B cell (primary cell): ENCODE data around the gene SLC35A5. TPM values are rescaled to one million over a fixed set of nuclear protein-coding genes. Genes with fewer than 3 reads are reported as not detected.

Experiments used
- ATAC-seq: fragments of 200-7000 bp; cut with Tn5 transposase; one replicate; pipeline ENCODE4 v1.10.0; 2021; ENCODE audit warnings: low read depth, mild to moderate bottlenecking, moderate number of reproducible peaks, moderate library complexity
- CTCF ChIA-PET: fragments of 350-600 bp; sonication (Branson Sonifier 250); formaldehyde crosslinking; loops from one replicate; lab custom pipeline; 2021; ENCODE audit warnings: antibody characterized with exemption, inconsistent platforms; lab: Charles Lee
- POLR2A ChIA-PET: fragments of 350-600 bp; sonication (Branson Sonifier 250); formaldehyde crosslinking; loops from one replicate; lab custom pipeline; 2021; ENCODE audit warnings: antibody characterized with exemption; lab: Charles Lee
- DNase-seq: peaks from one replicate; pipeline ENCODE4 v3.0.0; 2013
- H2AFZ ChIP-seq: 2 replicates; pipeline ENCODE4 v1.6.1; 2012; ENCODE audit warnings: mild to moderate bottlenecking, low read depth, low read length; ENCODE audit not compliant: insufficient read depth, poor library complexity, severe bottlenecking
- H3K27ac ChIP-seq, 2 donors: 1 replicate in 1 of 2; 2 replicates in 1 of 2; pipeline ENCODE4 v1.5.1; 2012 to 2013; ENCODE audit warnings: low read length in 2 of 2, mild to moderate bottlenecking in 2 of 2, moderate library complexity in 1 of 2
- H3K27me3 ChIP-seq, 4 experiments: fragments of 200-600 bp in 1 of 4; sonication (generic) in 1 of 4; replicated peaks in 1 of 4; 1 replicate in 2 of 4; 2 replicates in 2 of 4; pipeline versions ENCODE4 v1.6.1 to v1.7.0; 2013 to 2016; ENCODE audit warnings: low read length in 3 of 4, mild to moderate bottlenecking in 2 of 4, mixed read lengths in 1 of 4, moderate library complexity in 1 of 4; ENCODE audit not compliant: insufficient read depth in 4 of 4, control insufficient read depth in 3 of 4; ENCODE audit errors: control extremely low read depth in 1 of 4
- H3K36me3 ChIP-seq, 2 experiments: replicated peaks in 1 of 2; 1 replicate in 1 of 2; 2 replicates in 1 of 2; pipeline versions ENCODE4 v1.6.1 to v1.7.1; 2013; ENCODE audit warnings: low read length in 1 of 2; ENCODE audit not compliant: insufficient read depth in 2 of 2, control insufficient read depth in 1 of 2; ENCODE audit errors: control extremely low read depth in 1 of 2, extremely low read depth in 1 of 2
- H3K4me1 ChIP-seq, 2 donors: fragments of 200-600 bp in 1 of 2; sonication (generic) in 1 of 2; 1 replicate in 1 of 2; 2 replicates in 1 of 2; pipeline versions ENCODE4 v1.5.1 to v1.6.1; 2013 to 2017; ENCODE audit warnings: low read length in 2 of 2; ENCODE audit not compliant: control insufficient read depth in 2 of 2, insufficient read depth in 2 of 2
- H3K4me2 ChIP-seq: replicated peaks from 2 replicates; pipeline ENCODE3; 2012; ENCODE audit warnings: mild to moderate bottlenecking, low read depth, low read length; ENCODE audit not compliant: poor library complexity, severe bottlenecking
- H3K4me3 ChIP-seq, 5 experiments: fragments of 200-600 bp in 1 of 5; sonication (generic) in 1 of 5; 1 replicate in 3 of 5; 2 replicates in 2 of 5; pipeline versions ENCODE4 v1.5.1 to v1.7.0; 2011 to 2016; ENCODE audit warnings: low read length in 4 of 5, mild to moderate bottlenecking in 4 of 5, low read depth in 2 of 5, control low read depth in 1 of 5, moderate library complexity in 1 of 5; ENCODE audit not compliant: insufficient read depth in 1 of 5; ENCODE audit errors: control extremely low read depth in 1 of 5, extremely low read depth in 1 of 5
- H3K79me2 ChIP-seq: fragments of 200-600 bp; sonication (generic); one replicate; pipeline ENCODE4 v1.6.0; 2016; ENCODE audit warnings: low read length; ENCODE audit not compliant: control insufficient read depth, insufficient read depth
- H3K9ac ChIP-seq: fragments of 200-600 bp; sonication (generic); 2 replicates; pipeline ENCODE4 v1.6.1; 2017; ENCODE audit warnings: mild to moderate bottlenecking, low read length, moderate library complexity
- H3K9me3 ChIP-seq, 3 donors: one replicate each; pipeline versions ENCODE4 v1.6.1 to v1.7.1; 2013; ENCODE audit warnings: low read length in 2 of 3; ENCODE audit not compliant: control insufficient read depth in 2 of 3, insufficient read depth in 1 of 3; ENCODE audit errors: control extremely low read depth in 1 of 3
- H4K20me1 ChIP-seq: 2 replicates; pipeline ENCODE4 v1.6.0; 2012; ENCODE audit warnings: mild to moderate bottlenecking, low read length; ENCODE audit not compliant: insufficient read depth, control insufficient read depth, poor library complexity, severe bottlenecking
- H3K27ac Mint-ChIP-seq: one replicate; pipeline ENCODE4 v1.8.0; 2021; ENCODE audit warnings: mixed read lengths
- H3K27me3 Mint-ChIP-seq: one replicate; pipeline ENCODE4 v1.8.0; 2021; ENCODE audit warnings: mixed read lengths
- H3K4me1 Mint-ChIP-seq: one replicate; pipeline ENCODE4 v1.8.0; 2021; ENCODE audit warnings: mixed read lengths
- H3K4me3 Mint-ChIP-seq: one replicate; pipeline ENCODE4 v1.8.0; 2021; ENCODE audit warnings: mixed read lengths
- H3K9me3 Mint-ChIP-seq: one replicate; pipeline ENCODE4 v1.8.0; 2022; ENCODE audit warnings: mixed read lengths; ENCODE audit not compliant: insufficient read depth
- CTCF ChIP-seq: fragments of 200-600 bp; IDR thresholded peaks from one replicate; pipeline ENCODE4 v1.8.0; 2022; ENCODE audit warnings: antibody characterized with exemption, mild to moderate bottlenecking
- EZH2 ChIP-seq: IDR thresholded peaks from 2 replicates; pipeline ENCODE4 v1.6.1; 2012; ENCODE audit warnings: borderline replicate concordance, low read depth, mild to moderate bottlenecking, moderate library complexity, low read length; ENCODE audit not compliant: insufficient read depth, poor library complexity, severe bottlenecking
- WGBS: methylation state at CpG from one replicate; pipeline ENCODE4 v1.1.5; 2013; ENCODE audit warnings: missing lambda C conversion rate; ENCODE audit not compliant: insufficient coverage; 5-methylcytosine and 5-hydroxymethylcytosine counted together
- intact Hi-C: fragments of 100-400 bp; cut with micrococcal nuclease; formaldehyde crosslinking; loops from one replicate; pipeline ENCODE4 v1.10.0; 2022
- polyA plus RNA-seq: library from polyadenylated mRNA; depleted of rRNA; stranded (reverse); fragments of >200 nt; gene quantifications from 2 replicates; pipeline ENCODE4 v1.2.3, GENCODE V29; 2012
- total RNA-seq, 2 donors: library from RNA; stranded (reverse); fragments of 120-200 nt in 1 of 2; gene quantifications; 1 replicate in 1 of 2; 2 replicates in 1 of 2; pipeline versions ENCODE4 v1.2.3 to v1.2.4, GENCODE V29; 2013 to 2022

SLC35A5 gene
- total and polyA plus RNA-seq, 2 donors (not counting 1 experiment from before 2014, with no cell fraction given) = 15.4 to 34.9 TPM

GRCh38 chr3:112587336-112587735 lies 25.5 kb downstream of the SLC35A5 start:
- H3K9ac ChIP-seq = no peak overlapping the region
- H3K27ac ChIP-seq = no peak overlapping the region
- peaks cover 0 to under 1% (median 0%) of the 10 kb centered on the region in 3 donors for H3K9me3 ChIP-seq
- Mint-ChIP-seq H3K9me3 (no peaks in the 10 kb centered on the region), H3K27me3 (no peaks in the 10 kb centered on the region), H3K4me3 (no peak overlapping the region), H3K4me1 (peaks cover 29% of the 10 kb centered on the region), H3K27ac (no peak overlapping the region)
- H3K79me2 ChIP-seq = no peaks in the 10 kb centered on the region
- H3K4me1 ChIP-seq = peaks cover 10 to 24% of the 10 kb centered on the region in 2 donors
- no peak for TF ChIP-seq CTCF
- TF ChIP-seq EZH2 = no peak
- no CpG with 5 or more reads among the region's 1 CpG for WGBS
- peaks cover 11 to 29% of the 10 kb centered on the region in 2 experiments for H3K36me3 ChIP-seq
- no peak overlapping the region for H2AFZ ChIP-seq
- H4K20me1 ChIP-seq = no peaks in the 10 kb centered on the region
- intact Hi-C loops = no loop called here
- ATAC-seq (no peak), DNase-seq (no peak)
- CTCF ChIA-PET = interaction anchor here (1.6 kb wide), 1 partner anchor 56 kb away, joined by 4 read pairs; no protein-coding TSS in a partner anchor
- H3K4me2 ChIP-seq = no peak overlapping the region
- H3K27me3 ChIP-seq = no peaks in the 10 kb centered on the region
- POLR2A ChIA-PET = interaction anchor here (0.6 kb wide), 1 partner anchor 53 kb away, joined by 4 read pairs; no protein-coding TSS in a partner anchor
- H3K4me3 ChIP-seq = no peak overlapping the region

- TF ChIP-seq EZH2 = no peak
- TF ChIP-seq CTCF = no peak
- peaks cover 5 to 19% of the 10 kb centered on the region in 2 experiments for H3K36me3 ChIP-seq
- intact Hi-C loops = no loop called here
- H3K4me3 ChIP-seq = no peak overlapping the region
- H4K20me1 ChIP-seq = no peaks in the 10 kb centered on the region
- Mint-ChIP-seq H3K4me3 (no peak overlapping the region), H3K4me1 (peaks cover 12% of the 10 kb centered on the region), H3K27ac (no peak overlapping the region), H3K27me3 (no peaks in the 10 kb centered on the region), H3K9me3 (no peaks in the 10 kb centered on the region)
- H3K27me3 ChIP-seq = no peaks in the 10 kb centered on the region
- H3K4me2 ChIP-seq = no peak overlapping the region
- H3K9ac ChIP-seq = no peak overlapping the region
- H3K4me1 ChIP-seq = peaks cover 0 to 12% of the 10 kb centered on the region in 2 donors
- no peak overlapping the region for H3K27ac ChIP-seq
- H2AFZ ChIP-seq = no peak overlapping the region
- peaks cover 0 to 9% (median 0%) of the 10 kb centered on the region in 3 donors for H3K9me3 ChIP-seq
- DNase-seq = no peak
- ATAC-seq = no peak
- H3K79me2 ChIP-seq = no peaks in the 10 kb centered on the region
- CTCF ChIA-PET = interaction anchor here (1.0 kb wide), 1 partner anchor 11 kb away, joined by 4 read pairs; no protein-coding TSS in a partner anchor
- POLR2A ChIA-PET = no interaction called here
Measured at GRCh38 chr3:112593258-112593657, 31.4 kb downstream of the SLC35A5 start.
